GM23338 (cell line): Measurements from ENCODE around the gene RHOH. TPM values are rescaled to one million over a fixed set of nuclear protein-coding genes. Genes with fewer than 3 reads are reported as not detected.

ENCODE experiments used
- ATAC-seq: fragments of 200-7000 bp; cut with Tn5 transposase; 3 replicates; pipeline ENCODE4 v1.9.1; 2020
- DNase-seq: peaks from one replicate; pipeline ENCODE4 v3.0.0-alpha.2; 2015; ENCODE audit warnings: low spot score
- H2AFZ ChIP-seq: fragments of 200-600 bp; sonication (generic); 2 replicates; pipeline ENCODE4 v1.8.0; 2016; ENCODE audit warnings: antibody characterized with exemption, mild to moderate bottlenecking, moderate library complexity
- H3F3A ChIP-seq: fragments of 200-600 bp; sonication (generic); replicated peaks from 2 replicates; pipeline ENCODE4 v1.8.0; 2017; ENCODE audit warnings: antibody characterized with exemption, mixed run types, low read depth
- H3K27ac ChIP-seq: fragments of 200-600 bp; sonication (generic); 2 replicates; pipeline ENCODE4 v1.6.1; 2016; ENCODE audit warnings: low read depth
- H3K27me3 ChIP-seq: fragments of 200-600 bp; sonication (generic); 2 replicates; pipeline ENCODE4 v1.8.0; 2016; ENCODE audit warnings: mild to moderate bottlenecking, mixed run types, moderate library complexity; ENCODE audit not compliant: insufficient read depth
- H3K36me3 ChIP-seq: fragments of 200-600 bp; sonication (generic); 2 replicates; pipeline ENCODE4 v1.8.0; 2016; ENCODE audit warnings: mild to moderate bottlenecking; ENCODE audit not compliant: insufficient read depth
- H3K4me1 ChIP-seq: fragments of 200-600 bp; sonication (generic); 2 replicates; pipeline ENCODE4 v1.8.0; 2016; ENCODE audit warnings: mild to moderate bottlenecking, moderate library complexity; ENCODE audit not compliant: insufficient read depth
- H3K4me2 ChIP-seq: fragments of 200-600 bp; sonication (generic); 2 replicates; pipeline ENCODE4 v1.7.1; 2017; ENCODE audit warnings: mixed run types
- H3K4me3 ChIP-seq: fragments of 200-600 bp; sonication (generic); 2 replicates; pipeline ENCODE4 v1.6.1; 2016; ENCODE audit warnings: mixed run types
- H3K79me2 ChIP-seq: fragments of 200-600 bp; sonication (generic); replicated peaks from 2 replicates; pipeline ENCODE4 v1.8.0; 2017; ENCODE audit warnings: mild to moderate bottlenecking; ENCODE audit not compliant: insufficient read depth
- H3K9me2 ChIP-seq: fragments of 200-600 bp; sonication (generic); 2 replicates; pipeline ENCODE4 v1.8.0; 2017; ENCODE audit not compliant: insufficient read depth
- H4K20me1 ChIP-seq: fragments of 200-600 bp; sonication (generic); replicated peaks from 2 replicates; pipeline ENCODE4 v1.8.0; 2017; ENCODE audit warnings: mild to moderate bottlenecking; ENCODE audit not compliant: insufficient read depth
- H3K27ac Mint-ChIP-seq: 2 replicates; pipeline ENCODE4 v1.8.0; 2020; ENCODE audit warnings: inconsistent platforms, mild to moderate bottlenecking, moderate library complexity, mixed read lengths
- H3K27me3 Mint-ChIP-seq: 3 replicates; pipeline ENCODE4 v1.8.0; 2022; ENCODE audit warnings: low read depth, mild to moderate bottlenecking, moderate library complexity, mixed read lengths, inconsistent platforms; ENCODE audit not compliant: insufficient read depth, poor library complexity
- H3K36me3 Mint-ChIP-seq: 3 replicates; pipeline ENCODE4 v1.8.0; 2021; ENCODE audit warnings: low read depth, mild to moderate bottlenecking, inconsistent platforms, moderate library complexity, mixed read lengths
- H3K4me1 Mint-ChIP-seq: 3 replicates; pipeline ENCODE4 v1.8.0; 2020; ENCODE audit warnings: mild to moderate bottlenecking, inconsistent platforms, mixed read lengths
- H3K4me3 Mint-ChIP-seq: 3 replicates; pipeline ENCODE4 v1.8.0; 2021; ENCODE audit warnings: moderate library complexity, mild to moderate bottlenecking, inconsistent platforms, mixed read lengths
- H3K9me3 Mint-ChIP-seq: 3 replicates; pipeline ENCODE4 v1.8.0; 2020; ENCODE audit warnings: moderate library complexity, mild to moderate bottlenecking, inconsistent platforms, mixed read lengths
- CREB1 ChIP-seq: fragments of 250-450 bp; sonication (Bioruptor Pico); IDR thresholded peaks from 2 replicates; pipeline ENCODE4 v1.5.0; 2020; ENCODE audit warnings: low read depth, mild to moderate bottlenecking, moderate library complexity
- CTCF ChIP-seq, 2 experiments: fragments of 200-600 bp in 1 of 2; sonication (generic) in 1 of 2; conservative IDR thresholded peaks; 2 replicates each; pipeline versions ENCODE4 v1.5.1 to v1.6.1; 2016 to 2017; ENCODE audit warnings: antibody characterized with exemption in 2 of 2, low read depth in 2 of 2, mild to moderate bottlenecking in 2 of 2, moderate library complexity in 1 of 2
- EZH2 ChIP-seq: fragments of 200-600 bp; sonication (generic); IDR thresholded peaks from one replicate; pipeline ENCODE4 v1.8.0; 2017; ENCODE audit warnings: antibody characterized with exemption, mild to moderate bottlenecking, low read depth; ENCODE audit not compliant: unreplicated experiment
- EZH2phosphoT487 ChIP-seq: fragments of 200-600 bp; sonication (generic); IDR thresholded peaks from one replicate; pipeline ENCODE4 v1.8.1; 2018; ENCODE audit warnings: antibody characterized with exemption; ENCODE audit not compliant: unreplicated experiment
- JUNB ChIP-seq: IDR thresholded peaks from one replicate; pipeline ENCODE4 v1.6.1; 2016; ENCODE audit warnings: antibody characterized with exemption; ENCODE audit not compliant: unreplicated experiment
- NANOG ChIP-seq: IDR thresholded peaks from 2 replicates; pipeline ENCODE4 v1.6.1; 2016; ENCODE audit warnings: antibody characterized with exemption, borderline replicate concordance
- POLR2AphosphoS5 ChIP-seq: IDR thresholded peaks from 2 replicates; pipeline ENCODE4 v1.6.1; 2016; ENCODE audit warnings: antibody characterized with exemption, low read depth
- REST ChIP-seq: IDR thresholded peaks from one replicate; pipeline ENCODE4 v1.6.1; 2018; ENCODE audit warnings: antibody characterized with exemption; ENCODE audit not compliant: unreplicated experiment
- STAT1 ChIP-seq: IDR thresholded peaks from one replicate; pipeline ENCODE4 v1.6.1; 2016; ENCODE audit warnings: antibody characterized with exemption; ENCODE audit not compliant: unreplicated experiment
- ZNF114 ChIP-seq: fragments of 250-450 bp; sonication (Bioruptor Pico); IDR thresholded peaks from 2 replicates; pipeline ENCODE4 v1.5.0; 2020; ENCODE audit warnings: mild to moderate bottlenecking, moderate library complexity
- ZNF331 ChIP-seq: fragments of 250-450 bp; sonication (Bioruptor Pico); IDR thresholded peaks from 2 replicates; pipeline ENCODE4 v1.5.0; 2020; ENCODE audit warnings: low read depth, mild to moderate bottlenecking, moderate library complexity
- ZNF462 ChIP-seq: fragments of 250-450 bp; sonication (Bioruptor Pico); IDR thresholded peaks from 2 replicates; pipeline ENCODE4 v1.5.0; 2020; ENCODE audit warnings: mild to moderate bottlenecking, moderate library complexity
- polyA plus RNA-seq: library from polyadenylated mRNA; unstranded; fragments of >200 nt; fragmentation: Nextera tagmentation; extraction: Ambion mirVana; gene quantifications from 2 replicates; pipeline ENCODE4 v1.2.1, GENCODE V29; 2016
- total RNA-seq: library from RNA; depleted of rRNA; stranded (reverse); fragments of >200 nt; shearing (Covaris generic); gene quantifications from 2 replicates; pipeline ENCODE4 v1.2.3, GENCODE V29; 2014
- TF ChIP-seq, protein P1 (sequence below): IDR thresholded peaks from 2 replicates; pipeline ENCODE4 v1.6.1; 2016; ENCODE audit warnings: antibody characterized with exemption

RHOH gene
- total and polyA plus RNA-seq, 2 experiments from 2014 or later = 2.2 to 3.7 TPM

GRCh38 chr4:40223343-40223742 is 26.5 kb downstream of the RHOH start:
- no peaks in the 10 kb centered on the region for H3F3A ChIP-seq
- H4K20me1 ChIP-seq = no peaks in the 10 kb centered on the region
- no peak overlapping the region for H3K27ac ChIP-seq
- no peak for ATAC-seq
- H3K27ac Mint-ChIP-seq = no peak overlapping the region
- no peaks in the 10 kb centered on the region for H3K79me2 ChIP-seq
- no peak overlapping the region for H2AFZ ChIP-seq
- H3K4me1 ChIP-seq = no peaks in the 10 kb centered on the region
- H3K4me2 ChIP-seq = no peak overlapping the region
- no peak overlapping the region for H3K4me3 ChIP-seq
- no peak for DNase-seq
- peaks cover 2% of the 10 kb centered on the region for H3K27me3 Mint-ChIP-seq
- H3K36me3 ChIP-seq = no peaks in the 10 kb centered on the region
- no peaks in the 10 kb centered on the region; the same call in 1 of the 2 replicates for H3K9me2 ChIP-seq
- peaks cover 12% of the 10 kb centered on the region for H3K36me3 Mint-ChIP-seq
- H3K4me1 Mint-ChIP-seq = peaks cover 15% of the 10 kb centered on the region
- TF ChIP-seq STAT1 (no peak), CREB1 (CRISPR knock-in tag) (no peak), ZNF114 (no peak), JUNB (no peak), POLR2AphosphoS5 (no peak), ZNF462 (CRISPR knock-in tag) (no peak), CTCF (conservative IDR thresholded peaks at IDR 0.05; ENCODE audit: low read depth in 2 of 2) (no peak), NANOG (no peak), ZNF331 (CRISPR knock-in tag) (no peak), REST (no peak), EZH2phosphoT487 (no peak), EZH2 (no peak)
- TF ChIP-seq, protein P1, sequence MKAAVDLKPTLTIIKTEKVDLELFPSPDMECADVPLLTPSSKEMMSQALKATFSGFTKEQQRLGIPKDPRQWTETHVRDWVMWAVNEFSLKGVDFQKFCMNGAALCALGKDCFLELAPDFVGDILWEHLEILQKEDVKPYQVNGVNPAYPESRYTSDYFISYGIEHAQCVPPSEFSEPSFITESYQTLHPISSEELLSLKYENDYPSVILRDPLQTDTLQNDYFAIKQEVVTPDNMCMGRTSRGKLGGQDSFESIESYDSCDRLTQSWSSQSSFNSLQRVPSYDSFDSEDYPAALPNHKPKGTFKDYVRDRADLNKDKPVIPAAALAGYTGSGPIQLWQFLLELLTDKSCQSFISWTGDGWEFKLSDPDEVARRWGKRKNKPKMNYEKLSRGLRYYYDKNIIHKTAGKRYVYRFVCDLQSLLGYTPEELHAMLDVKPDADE = no peak
- no peaks in the 10 kb centered on the region; the same call in 1 of the 3 replicates for H3K9me3 Mint-ChIP-seq
- no peak overlapping the region for H3K4me3 Mint-ChIP-seq
- H3K27me3 ChIP-seq = no peaks in the 10 kb centered on the region
